Mesenteric fat pad (tissue), 1 donor: ENCODE data around the gene RASSF5. TPM values are rescaled to one million over a fixed set of nuclear protein-coding genes. Genes with fewer than 3 reads are reported as not detected.
"Not testable (repeated sequence)": the region's sequence is repeated elsewhere in the genome, so short reads cannot be mapped to it uniquely, and the experiment has no call there.

Experiments used
- DNase-seq: peaks from one replicate; pipeline ENCODE4 v3.0.0-alpha.2; 2020; ENCODE audit warnings: low spot score
- total RNA-seq: library from RNA; stranded (reverse); fragmentation: NEBNext Ultra II Directional; extraction: Animal tissue kit (Norgen Biotek cat#: 25700); gene quantifications from one replicate; pipeline ENCODE4 v1.2.1, GENCODE V29; 2021
- donor health status: DM: yes; HTN: yes; CAD: no.

RASSF5 gene
- total RNA-seq, 1 donor from 2014 or later: 11.4 TPM

- DNase-seq: no peak
Measured at GRCh38 chr1:206566999-206567398, 59.7 kb downstream of the RASSF5 start.

- no peak for DNase-seq
Measured at GRCh38 chr1:206568256-206568655, 60.9 kb downstream of the RASSF5 start.

- DNase-seq: no peak
Measured at GRCh38 chr1:206568779-206569352, 61.5 kb downstream of the RASSF5 start.

- DNase-seq: no peak
Measured at GRCh38 chr1:206569556-206569955, 62.2 kb downstream of the RASSF5 start.

GRCh38 chr1:206570529-206570928 lies 63.2 kb downstream of the RASSF5 start:
- no peak for DNase-seq

- no peak for DNase-seq
Measured at GRCh38 chr1:206572835-206573234, 65.5 kb downstream of the RASSF5 start.

GRCh38 chr1:206573319-206573718 lies 66.0 kb downstream of the RASSF5 start:
- DNase-seq: no peak

- DNase-seq: no peak
Measured at GRCh38 chr1:206573762-206574161, 66.4 kb downstream of the RASSF5 start.

GRCh38 chr1:206575165-206575893 lies 68.0 kb downstream of the RASSF5 start:
- DNase-seq: no peak

GRCh38 chr1:206575894-206576737 lies 68.8 kb downstream of the RASSF5 start:
- no peak for DNase-seq

GRCh38 chr1:206577626-206578025 lies 70.3 kb downstream of the RASSF5 start:
- DNase-seq: no peak

GRCh38 chr1:206578068-206578977 lies 71.0 kb downstream of the RASSF5 start:
- DNase-seq: no peak

- DNase-seq: no peak
Measured at GRCh38 chr1:206578978-206579374, 71.6 kb downstream of the RASSF5 start.

- no peak for DNase-seq
Measured at GRCh38 chr1:206579747-206580437, 72.6 kb downstream of the RASSF5 start.

- no peak for DNase-seq
Measured at GRCh38 chr1:206580438-206581113, 73.2 kb downstream of the RASSF5 start.

GRCh38 chr1:206581114-206581497 lies 73.8 kb downstream of the RASSF5 start:
- not testable (repeated sequence) for DNase-seq

GRCh38 chr1:206581571-206581981 lies 74.2 kb downstream of the RASSF5 start:
- no peak for DNase-seq

GRCh38 chr1:206582537-206582936 lies 75.2 kb downstream of the RASSF5 start:
- DNase-seq: no peak

GRCh38 chr1:206582971-206583706 lies 75.8 kb downstream of the RASSF5 start:
- DNase-seq: no peak
